GM12878 (cell line): ENCODE data around the gene TRABD2B. TPM values are rescaled to one million over a fixed set of nuclear protein-coding genes. Genes with fewer than 3 reads are reported as not detected.

Source experiments
- ATAC-seq: fragments of 200-7000 bp; cut with Tn5 transposase; 3 replicates; pipeline ENCODE4 v1.9.1; 2020; ENCODE audit warnings: mild to moderate bottlenecking, moderate library complexity
- BruUV-seq: library from RNA; stranded (reverse); fragments of 400-500 nt; replicated peaks from 2 replicates; lab custom pipeline; 2021; lab: Mats Ljungman, UMichigan
- CTCF ChIA-PET: fragments of 300-600 bp; sonication (Branson Sonifier 250); formaldehyde crosslinking; extraction: SDS; loops from one replicate; lab custom pipeline; 2021; ENCODE audit warnings: inconsistent platforms; lab: Yijun Ruan, JAX
- POLR2A ChIA-PET: fragments of 350-600 bp; formaldehyde crosslinking; extraction: SDS; loops from one replicate; lab custom pipeline; 2021; ENCODE audit warnings: inconsistent platforms; lab: Charles Lee
- RAD21 ChIA-PET: fragments of 300-600 bp; sonication (Branson Sonifier 250); formaldehyde crosslinking; loops from one replicate; lab custom pipeline; 2023; ENCODE audit warnings: antibody characterized with exemption; ENCODE audit not compliant: unreplicated experiment; lab: Charles Lee
- SMC1A ChIA-PET: fragments of 300-600 bp; sonication (Branson Sonifier 250); formaldehyde crosslinking; loops from one replicate; lab custom pipeline; 2023; ENCODE audit not compliant: unreplicated experiment, uncharacterized antibody; lab: Charles Lee
- DNase-seq: peaks from one replicate; pipeline ENCODE4 v3.0.0-alpha.2; 2011; ENCODE audit warnings: low read depth, low spot score
- FAIRE-seq: peaks from 3 replicates; lab custom pipeline; 2011; peaks lifted over from hg19 to GRCh38; lab: Jason Lieb, UNC
- H2AFZ ChIP-seq: 2 replicates; pipeline ENCODE4 v1.6.0; 2011; ENCODE audit warnings: low read depth, low read length, control low read depth; ENCODE audit not compliant: control insufficient read depth
- H3K27ac ChIP-seq: 2 replicates; pipeline ENCODE4 v1.5.1; 2011; ENCODE audit warnings: control low read depth; ENCODE audit not compliant: control insufficient read depth, insufficient read depth
- H3K27me3 ChIP-seq, 2 experiments: replicated peaks in 1 of 2; 2 replicates each; pipeline versions ENCODE4 v1.6.0 to v1.6.1; 2011; ENCODE audit warnings: low read length in 1 of 2; ENCODE audit not compliant: control insufficient read depth in 2 of 2, insufficient read depth in 2 of 2
- H3K36me3 ChIP-seq, 2 experiments: 2 replicates each; pipeline ENCODE4 v1.5.1; 2011; ENCODE audit warnings: low read length in 1 of 2; ENCODE audit not compliant: control insufficient read depth in 2 of 2, insufficient read depth in 2 of 2
- H3K4me1 ChIP-seq: 2 replicates; pipeline ENCODE4 v1.6.1; 2011; ENCODE audit warnings: mild to moderate bottlenecking, low read length, moderate library complexity, mixed read lengths; ENCODE audit not compliant: control insufficient read depth, insufficient read depth
- H3K4me2 ChIP-seq: 2 replicates; pipeline ENCODE4 v1.6.0; 2011; ENCODE audit warnings: control low read depth; ENCODE audit not compliant: control insufficient read depth, insufficient read depth
- H3K4me3 ChIP-seq: fragments of 200-600 bp; sonication (generic); 2 replicates; pipeline ENCODE4 v1.5.1; 2016
- H3K79me2 ChIP-seq: 2 replicates; pipeline ENCODE4 v1.6.0; 2011; ENCODE audit warnings: low read length; ENCODE audit not compliant: control insufficient read depth, insufficient read depth
- H3K9ac ChIP-seq: 2 replicates; pipeline ENCODE4 v1.8.0; 2011; ENCODE audit warnings: low read length, control low read depth, mixed read lengths; ENCODE audit not compliant: control insufficient read depth, insufficient read depth
- H3K9me3 ChIP-seq: replicated peaks from 3 replicates; pipeline ENCODE4 v1.5.1; 2011; ENCODE audit warnings: mild to moderate bottlenecking, low read length; ENCODE audit not compliant: control insufficient read depth, insufficient read depth
- H4K20me1 ChIP-seq: 2 replicates; pipeline ENCODE4 v1.6.0; 2011; ENCODE audit not compliant: control insufficient read depth, insufficient read depth
- ASH2L ChIP-seq: fragments of 300-600, 200-600 bp; sonication (generic); IDR thresholded peaks from 2 replicates; pipeline ENCODE4 v1.6.1; 2017; ENCODE audit warnings: low read depth, mild to moderate bottlenecking, borderline replicate concordance
- BRCA1 ChIP-seq: IDR thresholded peaks from 2 replicates; pipeline ENCODE4 v1.6.1; 2011; ENCODE audit warnings: low read depth, low read length, improper control_type of control experiment
- CREB1 ChIP-seq: IDR thresholded peaks from 2 replicates; pipeline ENCODE4 v1.6.1; 2012; ENCODE audit warnings: low read depth, mild to moderate bottlenecking, inconsistent platforms
- FOXK2 ChIP-seq: fragments of 450-650 bp; IDR thresholded peaks from 2 replicates; pipeline ENCODE4 v1.6.1; 2017; ENCODE audit warnings: mild to moderate bottlenecking, moderate library complexity
- STAT3 ChIP-seq: IDR thresholded peaks from 2 replicates; pipeline ENCODE4 v1.6.1; 2011; ENCODE audit warnings: low read depth, low read length, improper control_type of control experiment
- TAF1 ChIP-seq: IDR thresholded peaks from 2 replicates; pipeline ENCODE4 v1.6.1; 2011; ENCODE audit warnings: mild to moderate bottlenecking, low read depth, low read length, borderline replicate concordance
- WGBS: methylation state at CpG from one replicate; pipeline ENCODE4 v1.1.6; 2016; ENCODE audit warnings: low lambda C conversion rate; ENCODE audit not compliant: insufficient replicate concordance, insufficient coverage; ENCODE audit errors: missing lambda C conversion rate; 5-methylcytosine and 5-hydroxymethylcytosine counted together
- in situ Hi-C: fragments of 300-500 bp; cut with MboI; formaldehyde crosslinking; loops from 9 replicates; pipeline ENCODE4 v1.14.3; 2018; ENCODE audit warnings: mixed read lengths
- intact Hi-C: fragments of 100-400 bp; cut with micrococcal nuclease; formaldehyde crosslinking; loops from one replicate; pipeline ENCODE4 v1.14.2; 2022; ENCODE audit not compliant: unreplicated experiment
- polyA plus RNA-seq, 11 experiments: library from polyadenylated mRNA; depleted of rRNA in 4 of 11; unstranded in 6 of 11; stranded (reverse) in 5 of 11; fragments of >200 nt; fragmentation: Nextera tagmentation in 4 of 11; fragmentation: Illumina TruSeq in 1 of 11; extraction: Ambion mirVana in 4 of 11; extraction: Trizol in 1 of 11; gene quantifications; 1 replicate in 1 of 11; 2 replicates in 10 of 11; pipeline versions ENCODE4 v1.2.1 to v1.2.3, GENCODE V29; 2011 to 2016; ENCODE audit warnings: inconsistent platforms in 2 of 11, missing spikeins in 2 of 11, low read depth in 1 of 11
- total RNA-seq, 4 experiments: library from RNA; depleted of rRNA in 3 of 4; stranded (reverse); fragments of >200 nt in 3 of 4; fragmentation: Illumina TruSeq in 1 of 4; extraction: Trizol in 1 of 4; gene quantifications; 2 replicates each; pipeline versions ENCODE4 v1.2.1 to v1.2.3, GENCODE V29; 2013 to 2021
- TF ChIP-seq, protein P1 (sequence below): fragments of 150-350 bp; IDR thresholded peaks from 2 replicates; pipeline ENCODE4 v1.6.1; 2014; ENCODE audit warnings: mild to moderate bottlenecking, low read depth, low read length
- TF ChIP-seq, protein P2 (sequence below): fragments of 450-650 bp; IDR thresholded peaks from 2 replicates; pipeline ENCODE4 v1.6.1; 2017; ENCODE audit warnings: mild to moderate bottlenecking

The TRABD2B gene
- total and polyA plus RNA-seq, 10 of the 15 experiments (the other 5 are each of a cell fraction or from before 2014, with no cell fraction given) = not detected

DNA sequence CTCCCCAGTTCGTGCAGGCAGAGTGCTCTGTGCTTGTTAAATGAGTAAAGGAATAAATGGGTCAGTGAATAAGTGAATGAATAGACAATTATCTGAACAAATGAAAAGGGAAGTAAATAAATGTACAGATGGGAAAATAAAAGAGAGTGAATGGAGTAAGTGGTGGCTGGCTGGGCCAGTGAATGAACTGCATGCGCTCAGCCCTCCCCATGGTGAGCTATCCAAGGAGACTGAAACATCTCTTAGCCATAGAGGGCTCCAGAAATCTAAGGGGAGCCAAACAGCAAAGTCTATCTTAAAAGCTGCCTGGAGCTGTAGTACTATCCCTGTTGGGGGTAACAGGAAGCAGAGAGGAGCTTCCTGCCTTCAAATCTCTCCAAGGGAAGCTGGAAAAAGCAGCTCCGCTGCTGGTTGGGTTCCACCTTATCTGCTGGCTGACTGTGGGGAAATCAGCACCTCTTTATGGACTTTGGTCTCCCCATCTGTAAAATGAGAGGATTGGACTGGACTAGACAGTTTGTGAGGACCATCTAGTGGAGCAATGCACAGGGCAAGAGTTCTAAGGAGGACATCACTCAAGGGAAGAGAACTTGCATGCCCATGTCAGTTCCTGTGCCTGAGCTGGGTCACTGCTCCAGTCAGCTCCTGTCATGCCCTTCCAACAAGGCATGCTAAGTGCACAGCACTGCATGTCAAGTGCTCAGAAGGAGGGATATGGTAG, 77.9 kb downstream of the TRABD2B start:
- Histone ChIP-seq H3K9ac (no peak overlapping the region), H3K79me2 (no peaks in the 10 kb centered on the region), H4K20me1 (no peaks in the 10 kb centered on the region), H3K9me3 (no peaks in the 10 kb centered on the region), H3K27ac (no peak overlapping the region), H3K27me3 (no peaks in the 10 kb centered on the region; a peak in 1 of 4 replicates), H3K36me3 (no peaks in the 10 kb centered on the region), H3K4me3 (no peak overlapping the region), H3K4me2 (no peak overlapping the region), H3K4me1 (no peaks in the 10 kb centered on the region), H2AFZ (no peak overlapping the region)
- ATAC-seq (no peak), FAIRE-seq (no peak), DNase-seq (no peak)
- BruUV-seq = no TSS peak
- RAD21 ChIA-PET = no interaction called here
- CTCF ChIA-PET = interaction anchor here (1.1 kb wide), 1 partner anchor 78 kb away, joined by 3 read pairs; the partner anchor contains the start of gene TRABD2B
- SMC1A ChIA-PET = no interaction called here
- in situ Hi-C loops = no loop called here
- TF ChIP-seq TAF1 (no peak), CREB1 (no peak)
- POLR2A ChIA-PET = interaction anchor here (0.9 kb wide), 1 partner anchor 60 kb away, joined by 3 read pairs; no protein-coding TSS in a partner anchor
- 5% methylated on average over 3 of the region's 3 CpGs for WGBS
- intact Hi-C loops = no loop called here

DNA sequence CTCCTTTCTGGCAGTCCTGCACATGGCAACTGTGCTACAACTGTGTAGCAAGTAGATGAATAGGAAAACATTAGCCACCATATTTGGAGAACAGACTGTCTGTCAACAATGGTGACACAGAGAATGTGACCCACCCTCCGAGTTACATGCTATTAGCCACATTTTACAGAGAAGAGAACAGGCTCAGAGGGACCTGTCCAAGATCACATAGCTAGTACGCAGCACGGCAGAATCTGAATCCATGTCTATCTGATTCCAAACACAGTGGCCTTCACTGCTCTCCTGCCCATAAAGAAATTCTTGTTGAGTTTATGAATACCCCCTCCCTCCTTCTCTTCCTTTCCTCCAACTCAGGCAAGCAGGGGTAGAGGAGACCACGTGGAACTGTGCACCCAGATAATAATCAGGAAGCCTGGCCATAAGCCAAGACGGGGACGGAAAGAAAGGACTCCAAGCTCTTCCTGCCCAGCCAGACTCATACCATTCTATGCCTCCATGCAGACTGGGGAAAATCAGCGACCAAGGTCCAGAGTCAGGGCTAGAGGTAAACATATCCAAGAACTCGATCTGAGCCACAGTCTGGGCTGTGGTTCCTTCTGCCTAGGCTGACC, 78.8 kb downstream of the TRABD2B start:
- Histone ChIP-seq H4K20me1 (no peaks in the 10 kb centered on the region), H3K4me2 (no peak overlapping the region), H3K4me1 (no peaks in the 10 kb centered on the region), H3K36me3 (no peaks in the 10 kb centered on the region), H3K9ac (no peak overlapping the region), H3K27me3 (no peaks in the 10 kb centered on the region; a peak in 1 of 4 replicates), H3K4me3 (no peak overlapping the region), H3K79me2 (no peaks in the 10 kb centered on the region), H3K27ac (no peak overlapping the region), H2AFZ (no peak overlapping the region), H3K9me3 (no peaks in the 10 kb centered on the region)
- ChIA-PET SMC1A (no interaction called here), RAD21 (no interaction called here), CTCF (interaction anchor here (1.1 kb wide), 1 partner anchor 80 kb away, joined by 3 read pairs; no protein-coding TSS in a partner anchor), POLR2A (no interaction called here)
- BruUV-seq = no TSS peak
- WGBS = 20% methylated on average over 8 of the region's 8 CpGs
- FAIRE-seq (no peak), ATAC-seq (no peak), DNase-seq (no peak)
- in situ Hi-C loops (no loop called here), intact Hi-C loops (no loop called here)
- TF ChIP-seq BRCA1 = no peak
- TF ChIP-seq, protein P1, sequence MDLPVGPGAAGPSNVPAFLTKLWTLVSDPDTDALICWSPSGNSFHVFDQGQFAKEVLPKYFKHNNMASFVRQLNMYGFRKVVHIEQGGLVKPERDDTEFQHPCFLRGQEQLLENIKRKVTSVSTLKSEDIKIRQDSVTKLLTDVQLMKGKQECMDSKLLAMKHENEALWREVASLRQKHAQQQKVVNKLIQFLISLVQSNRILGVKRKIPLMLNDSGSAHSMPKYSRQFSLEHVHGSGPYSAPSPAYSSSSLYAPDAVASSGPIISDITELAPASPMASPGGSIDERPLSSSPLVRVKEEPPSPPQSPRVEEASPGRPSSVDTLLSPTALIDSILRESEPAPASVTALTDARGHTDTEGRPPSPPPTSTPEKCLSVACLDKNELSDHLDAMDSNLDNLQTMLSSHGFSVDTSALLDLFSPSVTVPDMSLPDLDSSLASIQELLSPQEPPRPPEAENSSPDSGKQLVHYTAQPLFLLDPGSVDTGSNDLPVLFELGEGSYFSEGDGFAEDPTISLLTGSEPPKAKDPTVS = no peak
- no peak for TF ChIP-seq FOXK2
- no peak for TF ChIP-seq STAT3
- TF ChIP-seq, protein P2, sequence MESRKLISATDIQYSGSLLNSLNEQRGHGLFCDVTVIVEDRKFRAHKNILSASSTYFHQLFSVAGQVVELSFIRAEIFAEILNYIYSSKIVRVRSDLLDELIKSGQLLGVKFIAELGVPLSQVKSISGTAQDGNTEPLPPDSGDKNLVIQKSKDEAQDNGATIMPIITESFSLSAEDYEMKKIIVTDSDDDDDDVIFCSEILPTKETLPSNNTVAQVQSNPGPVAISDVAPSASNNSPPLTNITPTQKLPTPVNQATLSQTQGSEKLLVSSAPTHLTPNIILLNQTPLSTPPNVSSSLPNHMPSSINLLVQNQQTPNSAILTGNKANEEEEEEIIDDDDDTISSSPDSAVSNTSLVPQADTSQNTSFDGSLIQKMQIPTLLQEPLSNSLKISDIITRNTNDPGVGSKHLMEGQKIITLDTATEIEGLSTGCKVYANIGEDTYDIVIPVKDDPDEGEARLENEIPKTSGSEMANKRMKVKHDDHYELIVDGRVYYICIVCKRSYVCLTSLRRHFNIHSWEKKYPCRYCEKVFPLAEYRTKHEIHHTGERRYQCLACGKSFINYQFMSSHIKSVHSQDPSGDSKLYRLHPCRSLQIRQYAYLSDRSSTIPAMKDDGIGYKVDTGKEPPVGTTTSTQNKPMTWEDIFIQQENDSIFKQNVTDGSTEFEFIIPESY = no peak
- no peak for TF ChIP-seq ASH2L
